Skeletal muscle tissue (tissue), 4 donors: ENCODE data around the gene SLC24A3. TPM values are rescaled to one million over a fixed set of nuclear protein-coding genes. Genes with fewer than 3 reads are reported as not detected.

ENCODE experiments used
- H3K27ac ChIP-seq: one replicate; pipeline ENCODE4 v1.7.0; 2013; ENCODE audit warnings: mild to moderate bottlenecking, low read depth, low read length, inconsistent platforms
- H3K27me3 ChIP-seq, 3 donors: one replicate each; pipeline ENCODE4 v1.7.0; 2013; ENCODE audit warnings: low read length in 3 of 3; ENCODE audit not compliant: control insufficient read depth in 3 of 3, insufficient read depth in 3 of 3
- H3K36me3 ChIP-seq, 3 donors: one replicate each; pipeline ENCODE4 v1.7.0; 2013; ENCODE audit warnings: low read length in 3 of 3; ENCODE audit not compliant: control insufficient read depth in 3 of 3, insufficient read depth in 3 of 3
- H3K4me1 ChIP-seq, 3 donors: one replicate each; pipeline ENCODE4 v1.7.0; 2013; ENCODE audit warnings: low read length in 3 of 3, mild to moderate bottlenecking in 3 of 3; ENCODE audit not compliant: control insufficient read depth in 3 of 3, insufficient read depth in 3 of 3
- H3K4me3 ChIP-seq, 3 donors: one replicate each; pipeline ENCODE4 v1.7.0; 2013; ENCODE audit warnings: low read length in 3 of 3
- H3K9ac ChIP-seq, 3 donors: one replicate each; pipeline ENCODE4 v1.7.0; 2013; ENCODE audit warnings: low read length in 3 of 3, mild to moderate bottlenecking in 3 of 3, moderate library complexity in 2 of 3, low read depth in 1 of 3
- H3K9me3 ChIP-seq, 3 donors: one replicate each; pipeline ENCODE4 v1.7.0; 2013; ENCODE audit warnings: low read length in 3 of 3; ENCODE audit not compliant: control insufficient read depth in 3 of 3
- total RNA-seq: library from RNA; depleted of rRNA; stranded (reverse); fragments of >200 nt; gene quantifications from one replicate; pipeline ENCODE4 v1.2.3, GENCODE V29; 2014
- donor health status: Osteomylitis.

The SLC24A3 gene
- total RNA-seq, 1 donor from 2014 or later, result 15.7 TPM

- H3K4me1 ChIP-seq, result no peaks in the 10 kb centered on the region
- H3K36me3 ChIP-seq, result no peaks in the 10 kb centered on the region
- no peaks in the 10 kb centered on the region for H3K27me3 ChIP-seq
- no peak overlapping the region for H3K9ac ChIP-seq
- H3K4me3 ChIP-seq, result no peak overlapping the region
- no peaks in the 10 kb centered on the region for H3K9me3 ChIP-seq
- H3K27ac ChIP-seq, result no peak overlapping the region
Observed at GRCh38 chr20:19407736-19408135, 195.3 kb downstream of the SLC24A3 start.

GRCh38 chr20:19408971-19409370 lies 196.5 kb downstream of the SLC24A3 start:
- Histone ChIP-seq H3K4me3 (no peak overlapping the region), H3K27me3 (no peaks in the 10 kb centered on the region), H3K4me1 (no peaks in the 10 kb centered on the region), H3K36me3 (no peaks in the 10 kb centered on the region), H3K27ac (no peak overlapping the region), H3K9me3 (no peaks in the 10 kb centered on the region), H3K9ac (no peak overlapping the region)

- H3K9me3 ChIP-seq, result no peaks in the 10 kb centered on the region
- no peak overlapping the region for H3K9ac ChIP-seq
- H3K36me3 ChIP-seq, result no peaks in the 10 kb centered on the region
- no peak overlapping the region for H3K4me3 ChIP-seq
- H3K27me3 ChIP-seq, result no peaks in the 10 kb centered on the region
- H3K27ac ChIP-seq, result no peak overlapping the region
- no peaks in the 10 kb centered on the region for H3K4me1 ChIP-seq
Observed at GRCh38 chr20:19411811-19412210, 199.4 kb downstream of the SLC24A3 start.

- no peaks in the 10 kb centered on the region for H3K36me3 ChIP-seq
- H3K4me3 ChIP-seq, result no peak overlapping the region
- H3K4me1 ChIP-seq, result no peaks in the 10 kb centered on the region
- no peaks in the 10 kb centered on the region for H3K27me3 ChIP-seq
- H3K9ac ChIP-seq, result no peak overlapping the region
- no peak overlapping the region for H3K27ac ChIP-seq
- H3K9me3 ChIP-seq, result no peaks in the 10 kb centered on the region
Observed at GRCh38 chr20:19412254-19412653, 199.8 kb downstream of the SLC24A3 start.

GRCh38 chr20:19414600-19414999 lies 202.2 kb downstream of the SLC24A3 start:
- no peaks in the 10 kb centered on the region for H3K36me3 ChIP-seq
- H3K9me3 ChIP-seq, result no peaks in the 10 kb centered on the region
- no peak overlapping the region for H3K27ac ChIP-seq
- no peaks in the 10 kb centered on the region for H3K4me1 ChIP-seq
- no peak overlapping the region for H3K4me3 ChIP-seq
- no peak overlapping the region for H3K9ac ChIP-seq
- no peaks in the 10 kb centered on the region for H3K27me3 ChIP-seq

- Histone ChIP-seq H3K36me3 (no peaks in the 10 kb centered on the region), H3K9me3 (no peaks in the 10 kb centered on the region), H3K4me1 (no peaks in the 10 kb centered on the region), H3K27me3 (no peaks in the 10 kb centered on the region), H3K4me3 (no peak overlapping the region), H3K27ac (no peak overlapping the region), H3K9ac (no peak overlapping the region)
Observed at GRCh38 chr20:19415786-19416185, 203.3 kb downstream of the SLC24A3 start.

GRCh38 chr20:19416627-19417026 lies 204.2 kb downstream of the SLC24A3 start:
- no peaks in the 10 kb centered on the region for H3K27me3 ChIP-seq
- H3K36me3 ChIP-seq, result no peaks in the 10 kb centered on the region

GRCh38 chr20:19419396-19419795 lies 207.0 kb downstream of the SLC24A3 start:
- Histone ChIP-seq H3K9ac (no peak overlapping the region), H3K9me3 (no peaks in the 10 kb centered on the region), H3K4me1 (peaks cover 0 to 2% (median 0%) of the 10 kb centered on the region in 3 donors), H3K36me3 (no peaks in the 10 kb centered on the region), H3K4me3 (no peak overlapping the region), H3K27ac (no peak overlapping the region), H3K27me3 (no peaks in the 10 kb centered on the region)

More at GRCh38 chr20:19416627-19417026, 204.2 kb downstream of the SLC24A3 start:
- no peak overlapping the region for H3K4me3 ChIP-seq
- no peaks in the 10 kb centered on the region for H3K4me1 ChIP-seq
- H3K27ac ChIP-seq, result no peak overlapping the region
- no peaks in the 10 kb centered on the region for H3K9me3 ChIP-seq
- no peak overlapping the region for H3K9ac ChIP-seq

GRCh38 chr20:19423097-19423899 lies 210.9 kb downstream of the SLC24A3 start:
- Histone ChIP-seq H3K27ac (no peak overlapping the region), H3K4me1 (peaks cover 15 to 19% (median 17%) of the 10 kb centered on the region in 3 donors), H3K9me3 (no peaks in the 10 kb centered on the region), H3K4me3 (no peak overlapping the region), H3K36me3 (no peaks in the 10 kb centered on the region), H3K9ac (no peak overlapping the region), H3K27me3 (no peaks in the 10 kb centered on the region)

GRCh38 chr20:19423900-19424620 lies 211.6 kb downstream of the SLC24A3 start:
- Histone ChIP-seq H3K4me1 (peaks cover 15 to 23% (median 18%) of the 10 kb centered on the region in 3 donors), H3K9me3 (no peaks in the 10 kb centered on the region), H3K36me3 (no peaks in the 10 kb centered on the region), H3K27me3 (no peaks in the 10 kb centered on the region), H3K4me3 (no peak overlapping the region), H3K9ac (no peak overlapping the region), H3K27ac (no peak overlapping the region)
